GM12878 (cell line): Measurements from ENCODE around the gene PPP1CC. TPM values are rescaled to one million over a fixed set of nuclear protein-coding genes. Genes with fewer than 3 reads are reported as not detected.

Source experiments
- CHD2 ChIP-seq: IDR thresholded peaks from 2 replicates; pipeline ENCODE4 v1.6.1; 2011; ENCODE audit warnings: low read depth, low read length, improper control_type of control experiment, borderline replicate concordance
- CHD4 ChIP-seq: fragments of 200-600 bp; sonication (generic); IDR thresholded peaks from 2 replicates; pipeline ENCODE4 v1.6.1; 2016; ENCODE audit warnings: mild to moderate bottlenecking
- ESRRA ChIP-seq: IDR thresholded peaks from 2 replicates; pipeline ENCODE4 v1.6.1; 2012; ENCODE audit warnings: mild to moderate bottlenecking, low read length, improper control_type of control experiment
- HDAC2 ChIP-seq: fragments of 200-600 bp; sonication (generic); IDR thresholded peaks from 2 replicates; pipeline ENCODE4 v1.6.1; 2017
- KLF5 ChIP-seq: fragments of 450-650 bp; IDR thresholded peaks from 2 replicates; pipeline ENCODE4 v1.6.1; 2014; ENCODE audit warnings: mild to moderate bottlenecking; ENCODE audit not compliant: partially characterized antibody
- PAX8 ChIP-seq: fragments of 450-650 bp; IDR thresholded peaks from 2 replicates; pipeline ENCODE4 v1.6.1; 2017; ENCODE audit warnings: mild to moderate bottlenecking, moderate library complexity
- POLR2AphosphoS5 ChIP-seq: IDR thresholded peaks from 2 replicates; pipeline ENCODE4 v1.6.1; 2011; ENCODE audit warnings: mild to moderate bottlenecking, low read length, inconsistent platforms
- POU2F2 ChIP-seq: IDR thresholded peaks from 3 replicates; pipeline ENCODE4 v1.6.1; 2011; ENCODE audit warnings: low read depth, mild to moderate bottlenecking, low read length, borderline replicate concordance
- SIN3A ChIP-seq: IDR thresholded peaks from 2 replicates; pipeline ENCODE4 v1.6.1; 2012; ENCODE audit warnings: low read depth, low read length, improper control_type of control experiment
- SMAD5 ChIP-seq: IDR thresholded peaks from 2 replicates; pipeline ENCODE4 v1.6.1; 2016; ENCODE audit warnings: antibody characterized with exemption, low read depth
- TBL1XR1 ChIP-seq: IDR thresholded peaks from 2 replicates; pipeline ENCODE4 v1.6.1; 2012; ENCODE audit warnings: low read depth, low read length, improper control_type of control experiment
- YY1 ChIP-seq: IDR thresholded peaks from 2 replicates; pipeline ENCODE4 v1.6.1; 2011; ENCODE audit warnings: low read depth, mild to moderate bottlenecking, low read length
- ZBED1 ChIP-seq: IDR thresholded peaks from 2 replicates; pipeline ENCODE4 v1.6.1; 2016; ENCODE audit warnings: borderline replicate concordance
- ZNF384 ChIP-seq: IDR thresholded peaks from 2 replicates; pipeline ENCODE4 v1.6.1; 2012; ENCODE audit warnings: low read depth, mild to moderate bottlenecking, low read length, improper control_type of control experiment, borderline replicate concordance
- ZSCAN29 ChIP-seq: fragments of 450-650 bp; IDR thresholded peaks from 2 replicates; pipeline ENCODE4 v1.6.1; 2017; ENCODE audit warnings: mild to moderate bottlenecking, moderate library complexity
- polyA plus RNA-seq, 11 experiments: library from polyadenylated mRNA; depleted of rRNA in 4 of 11; unstranded in 6 of 11; stranded (reverse) in 5 of 11; fragments of >200 nt; fragmentation: Nextera tagmentation in 4 of 11; fragmentation: Illumina TruSeq in 1 of 11; extraction: Ambion mirVana in 4 of 11; extraction: Trizol in 1 of 11; gene quantifications; 1 replicate in 1 of 11; 2 replicates in 10 of 11; pipeline versions ENCODE4 v1.2.1 to v1.2.3, GENCODE V29; 2011 to 2016; ENCODE audit warnings: inconsistent platforms in 2 of 11, missing spikeins in 2 of 11, low read depth in 1 of 11
- total RNA-seq, 4 experiments: library from RNA; depleted of rRNA in 3 of 4; stranded (reverse); fragments of >200 nt in 3 of 4; fragmentation: Illumina TruSeq in 1 of 4; extraction: Trizol in 1 of 4; gene quantifications; 2 replicates each; pipeline versions ENCODE4 v1.2.1 to v1.2.3, GENCODE V29; 2013 to 2021
- TF ChIP-seq, protein P1 (sequence below): IDR thresholded peaks from 2 replicates; pipeline ENCODE4 v1.6.1; 2012; ENCODE audit warnings: low read depth, low read length, improper control_type of control experiment
- TF ChIP-seq, protein P2 (sequence below): fragments of 450-650 bp; IDR thresholded peaks from 2 replicates; pipeline ENCODE4 v1.6.1; 2017; ENCODE audit warnings: mild to moderate bottlenecking, moderate library complexity
- TF ChIP-seq, protein P3 (sequence below): fragments of 450-650 bp; IDR thresholded peaks from 2 replicates; pipeline ENCODE4 v1.6.1; 2017; ENCODE audit warnings: mild to moderate bottlenecking, low read depth, inconsistent platforms; ENCODE audit not compliant: poor library complexity, severe bottlenecking
- TF ChIP-seq, protein P4 (sequence below): IDR thresholded peaks from 2 replicates; pipeline ENCODE4 v1.6.1; 2011; ENCODE audit warnings: mild to moderate bottlenecking, low read depth, low read length, moderate library complexity; ENCODE audit not compliant: insufficient replicate concordance

The PPP1CC gene
- total and polyA plus RNA-seq, 10 of the 15 experiments (the other 5 are each of a cell fraction or from before 2014, with no cell fraction given): 64.4 to 279 (median 157) TPM

DNA sequence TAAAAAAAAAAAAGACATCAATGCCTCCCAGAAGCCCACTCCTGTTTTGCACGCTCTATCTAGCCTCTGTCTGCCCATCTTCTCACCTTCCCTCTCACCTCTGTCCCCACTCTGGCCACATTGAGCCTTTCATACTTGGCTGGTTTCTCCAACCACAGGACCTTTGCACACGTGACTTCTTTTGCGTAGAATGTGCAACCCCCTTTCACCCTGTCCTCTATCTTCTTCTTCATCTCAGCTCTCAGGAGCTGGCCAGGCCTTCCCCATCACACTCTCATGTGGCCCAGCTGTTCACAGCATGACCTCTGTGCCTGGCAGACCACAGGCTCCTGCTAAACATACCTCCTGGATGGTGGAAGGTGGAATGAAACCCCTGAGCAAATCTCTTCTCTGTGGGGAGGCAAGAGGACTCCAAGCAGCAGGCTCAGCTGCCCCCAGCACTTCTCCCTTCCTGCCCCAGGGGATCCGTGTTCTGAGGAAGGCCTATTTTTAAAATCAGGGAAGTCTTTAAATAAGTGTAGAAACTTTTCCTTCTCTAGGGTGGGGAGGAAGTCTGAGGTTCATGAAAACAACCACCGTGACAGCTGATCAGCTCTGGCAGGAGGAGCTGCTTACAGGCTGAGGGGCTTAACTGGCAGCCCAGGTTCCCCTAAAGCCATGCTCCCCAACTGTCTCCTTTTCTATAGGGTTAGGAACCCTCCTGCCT, 65.3 kb downstream of the PPP1CC start (continued):
- TF ChIP-seq CHD2 (no peak; the same call in 1 of the 2 replicates), YY1 (no peak), PAX8 (no peak), CHD4 (no peak), POLR2AphosphoS5 (peak; percentile 57; the same call in 1 of the 2 replicates), HDAC2 (no peak), ZBED1 (no peak), ZSCAN29 (no peak), ZNF384 (peak; percentile 42; the same call in 1 of the 2 replicates), POU2F2 (peak; percentile 40; the same call in 1 of the 3 replicates), KLF5 (peak; percentile 28), SMAD5 (no peak; the same call in 1 of the 2 replicates), SIN3A (0 out of 2 replicates have a peak, but pooled peaks have one; percentile 71), ESRRA (no peak), TBL1XR1 (peak; percentile 18; the same call in 1 of the 2 replicates)
- TF ChIP-seq, protein P1, sequence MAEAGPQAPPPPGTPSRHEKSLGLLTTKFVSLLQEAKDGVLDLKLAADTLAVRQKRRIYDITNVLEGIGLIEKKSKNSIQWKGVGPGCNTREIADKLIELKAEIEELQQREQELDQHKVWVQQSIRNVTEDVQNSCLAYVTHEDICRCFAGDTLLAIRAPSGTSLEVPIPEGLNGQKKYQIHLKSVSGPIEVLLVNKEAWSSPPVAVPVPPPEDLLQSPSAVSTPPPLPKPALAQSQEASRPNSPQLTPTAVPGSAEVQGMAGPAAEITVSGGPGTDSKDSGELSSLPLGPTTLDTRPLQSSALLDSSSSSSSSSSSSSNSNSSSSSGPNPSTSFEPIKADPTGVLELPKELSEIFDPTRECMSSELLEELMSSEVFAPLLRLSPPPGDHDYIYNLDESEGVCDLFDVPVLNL: no peak
- TF ChIP-seq, protein P2, sequence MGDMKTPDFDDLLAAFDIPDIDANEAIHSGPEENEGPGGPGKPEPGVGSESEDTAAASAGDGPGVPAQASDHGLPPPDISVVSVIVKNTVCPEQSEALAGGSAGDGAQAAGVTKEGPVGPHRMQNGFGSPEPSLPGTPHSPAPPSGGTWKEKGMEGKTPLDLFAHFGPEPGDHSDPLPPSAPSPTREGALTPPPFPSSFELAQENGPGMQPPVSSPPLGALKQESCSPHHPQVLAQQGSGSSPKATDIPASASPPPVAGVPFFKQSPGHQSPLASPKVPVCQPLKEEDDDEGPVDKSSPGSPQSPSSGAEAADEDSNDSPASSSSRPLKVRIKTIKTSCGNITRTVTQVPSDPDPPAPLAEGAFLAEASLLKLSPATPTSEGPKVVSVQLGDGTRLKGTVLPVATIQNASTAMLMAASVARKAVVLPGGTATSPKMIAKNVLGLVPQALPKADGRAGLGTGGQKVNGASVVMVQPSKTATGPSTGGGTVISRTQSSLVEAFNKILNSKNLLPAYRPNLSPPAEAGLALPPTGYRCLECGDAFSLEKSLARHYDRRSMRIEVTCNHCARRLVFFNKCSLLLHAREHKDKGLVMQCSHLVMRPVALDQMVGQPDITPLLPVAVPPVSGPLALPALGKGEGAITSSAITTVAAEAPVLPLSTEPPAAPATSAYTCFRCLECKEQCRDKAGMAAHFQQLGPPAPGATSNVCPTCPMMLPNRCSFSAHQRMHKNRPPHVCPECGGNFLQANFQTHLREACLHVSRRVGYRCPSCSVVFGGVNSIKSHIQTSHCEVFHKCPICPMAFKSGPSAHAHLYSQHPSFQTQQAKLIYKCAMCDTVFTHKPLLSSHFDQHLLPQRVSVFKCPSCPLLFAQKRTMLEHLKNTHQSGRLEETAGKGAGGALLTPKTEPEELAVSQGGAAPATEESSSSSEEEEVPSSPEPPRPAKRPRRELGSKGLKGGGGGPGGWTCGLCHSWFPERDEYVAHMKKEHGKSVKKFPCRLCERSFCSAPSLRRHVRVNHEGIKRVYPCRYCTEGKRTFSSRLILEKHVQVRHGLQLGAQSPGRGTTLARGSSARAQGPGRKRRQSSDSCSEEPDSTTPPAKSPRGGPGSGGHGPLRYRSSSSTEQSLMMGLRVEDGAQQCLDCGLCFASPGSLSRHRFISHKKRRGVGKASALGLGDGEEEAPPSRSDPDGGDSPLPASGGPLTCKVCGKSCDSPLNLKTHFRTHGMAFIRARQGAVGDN: peak; percentile 93
- TF ChIP-seq, protein P3, sequence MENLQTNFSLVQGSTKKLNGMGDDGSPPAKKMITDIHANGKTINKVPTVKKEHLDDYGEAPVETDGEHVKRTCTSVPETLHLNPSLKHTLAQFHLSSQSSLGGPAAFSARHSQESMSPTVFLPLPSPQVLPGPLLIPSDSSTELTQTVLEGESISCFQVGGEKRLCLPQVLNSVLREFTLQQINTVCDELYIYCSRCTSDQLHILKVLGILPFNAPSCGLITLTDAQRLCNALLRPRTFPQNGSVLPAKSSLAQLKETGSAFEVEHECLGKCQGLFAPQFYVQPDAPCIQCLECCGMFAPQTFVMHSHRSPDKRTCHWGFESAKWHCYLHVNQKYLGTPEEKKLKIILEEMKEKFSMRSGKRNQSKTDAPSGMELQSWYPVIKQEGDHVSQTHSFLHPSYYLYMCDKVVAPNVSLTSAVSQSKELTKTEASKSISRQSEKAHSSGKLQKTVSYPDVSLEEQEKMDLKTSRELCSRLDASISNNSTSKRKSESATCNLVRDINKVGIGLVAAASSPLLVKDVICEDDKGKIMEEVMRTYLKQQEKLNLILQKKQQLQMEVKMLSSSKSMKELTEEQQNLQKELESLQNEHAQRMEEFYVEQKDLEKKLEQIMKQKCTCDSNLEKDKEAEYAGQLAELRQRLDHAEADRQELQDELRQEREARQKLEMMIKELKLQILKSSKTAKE: peak; percentile 86
- TF ChIP-seq, protein P4, sequence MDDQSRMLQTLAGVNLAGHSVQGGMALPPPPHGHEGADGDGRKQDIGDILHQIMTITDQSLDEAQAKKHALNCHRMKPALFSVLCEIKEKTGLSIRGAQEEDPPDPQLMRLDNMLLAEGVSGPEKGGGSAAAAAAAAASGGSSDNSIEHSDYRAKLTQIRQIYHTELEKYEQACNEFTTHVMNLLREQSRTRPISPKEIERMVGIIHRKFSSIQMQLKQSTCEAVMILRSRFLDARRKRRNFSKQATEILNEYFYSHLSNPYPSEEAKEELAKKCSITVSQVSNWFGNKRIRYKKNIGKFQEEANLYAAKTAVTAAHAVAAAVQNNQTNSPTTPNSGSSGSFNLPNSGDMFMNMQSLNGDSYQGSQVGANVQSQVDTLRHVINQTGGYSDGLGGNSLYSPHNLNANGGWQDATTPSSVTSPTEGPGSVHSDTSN: peak; percentile 12
